Fibroblast of the conjunctiva (primary cell): Measurements from ENCODE around the gene KAT6B.

ENCODE experiments used
- DNase-seq: peaks from one replicate; pipeline ENCODE4 v3.0.0-alpha.2; 2010; ENCODE audit warnings: low read depth

Gene KAT6B

DNA sequence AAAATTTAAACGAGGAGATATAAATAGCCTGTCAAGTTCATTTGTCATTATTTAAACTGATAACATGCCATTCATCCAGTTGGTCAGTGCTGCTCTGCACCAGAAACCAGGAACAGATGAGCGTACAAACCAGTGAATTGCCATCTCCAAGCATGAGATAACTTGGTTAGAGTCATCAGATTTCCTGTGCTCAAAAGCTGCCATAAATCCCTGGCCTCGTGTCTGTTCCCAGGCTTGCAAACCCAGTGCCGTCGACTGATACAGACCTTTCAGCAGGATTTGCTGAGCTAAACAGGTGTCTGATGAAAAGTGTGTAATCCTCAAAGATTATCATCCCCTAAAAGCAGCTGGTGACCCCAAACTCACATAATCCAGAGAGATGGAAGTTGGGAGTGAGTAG lies 189.0 kb downstream of the KAT6B start:
- DNase-seq, result no peak

GRCh38 chr10:75016325-75016724 lies 189.9 kb downstream of the KAT6B start:
- DNase-seq, result no peak

DNA sequence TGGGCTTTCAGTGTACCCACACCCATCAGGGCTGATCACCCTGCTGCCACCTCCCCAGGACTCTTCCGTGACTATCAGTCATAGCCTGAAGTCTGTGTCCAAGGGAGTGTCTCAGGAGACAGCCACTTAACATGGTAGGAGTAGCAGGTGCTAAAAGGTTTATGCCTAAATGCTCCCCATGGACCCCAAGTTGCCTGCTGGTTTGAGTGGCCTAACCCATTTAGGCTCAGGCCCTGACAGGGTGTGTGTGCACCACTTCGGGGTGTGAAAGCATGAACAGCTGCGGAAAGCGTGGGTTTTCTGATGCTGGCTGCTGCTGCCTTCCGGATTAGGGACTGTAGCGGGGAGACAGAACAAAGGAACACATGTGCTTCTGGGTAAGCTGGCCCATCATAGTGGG lies 191.9 kb downstream of the KAT6B start:
- DNase-seq, result no peak

DNA sequence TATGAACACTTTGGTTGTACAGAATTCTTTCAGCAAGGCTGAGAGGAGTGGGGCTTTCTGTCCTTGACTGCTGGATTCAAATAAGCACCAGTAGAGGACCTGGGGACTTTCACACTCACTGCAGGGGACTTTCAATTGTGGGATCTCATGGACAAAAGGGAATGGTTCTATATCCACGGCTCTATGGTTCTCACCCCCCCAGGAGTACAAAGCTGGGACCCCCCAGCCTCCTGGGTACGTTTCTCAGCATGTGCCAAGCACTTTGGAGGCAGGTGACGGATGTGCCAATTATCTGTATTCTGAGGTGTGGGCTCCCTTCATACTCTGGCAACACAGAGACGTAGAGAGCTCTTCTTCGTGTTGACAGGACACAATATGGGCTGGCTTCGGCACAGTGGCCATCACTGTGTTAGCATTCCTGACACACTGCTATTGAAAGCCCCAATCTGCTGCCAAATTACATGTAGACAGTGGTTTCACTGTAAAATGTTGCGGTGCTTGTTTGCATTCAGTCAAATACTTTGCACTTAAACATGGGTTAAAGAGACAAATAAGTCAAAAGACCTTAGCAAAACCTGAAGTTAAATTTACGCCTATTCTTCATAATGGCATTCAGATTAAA lies 192.4 kb downstream of the KAT6B start:
- DNase-seq, result no peak

DNA sequence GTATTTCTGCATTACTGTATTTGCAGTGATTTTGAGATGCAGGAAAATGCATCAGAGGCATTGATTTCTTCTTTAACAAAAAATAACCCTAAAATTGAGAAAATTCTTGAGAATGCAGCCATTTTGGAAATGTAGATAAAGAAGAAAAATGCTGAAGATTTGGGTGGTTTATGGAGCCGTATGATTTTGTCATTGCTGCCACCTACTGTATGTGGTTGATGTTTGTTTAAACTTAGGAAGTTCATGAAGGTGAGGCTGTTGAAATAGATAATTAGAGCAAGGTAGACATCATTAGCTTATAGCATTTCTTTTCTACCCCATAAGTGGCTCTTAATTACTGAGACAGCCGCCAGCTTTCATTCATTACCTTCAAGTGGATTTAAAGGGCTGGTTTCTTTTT lies 193.0 kb downstream of the KAT6B start:
- DNase-seq, result peak; percentile 16

DNA sequence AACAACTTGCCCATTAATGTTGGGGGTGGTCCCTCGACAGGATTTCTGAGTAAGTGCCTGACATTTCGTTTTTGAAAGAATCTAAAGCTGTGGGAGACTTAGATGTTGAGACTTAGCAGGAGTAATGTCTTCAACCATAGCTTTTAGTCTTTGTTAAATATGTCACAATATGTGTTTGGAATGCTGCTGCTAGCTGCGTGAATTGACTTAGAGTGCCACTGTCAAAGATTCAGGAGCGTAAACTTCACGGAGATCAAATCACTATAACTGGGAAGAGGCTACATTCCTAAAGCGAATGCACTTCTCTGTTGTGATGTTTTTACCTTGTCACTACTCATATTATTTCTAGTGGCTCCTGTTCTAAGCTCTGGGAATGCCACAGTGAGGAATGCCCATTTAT lies 193.8 kb downstream of the KAT6B start:
- no peak for DNase-seq

- DNase-seq, result no peak
Observed at GRCh38 chr10:75021379-75022249, 195.2 kb downstream of the KAT6B start.

DNA sequence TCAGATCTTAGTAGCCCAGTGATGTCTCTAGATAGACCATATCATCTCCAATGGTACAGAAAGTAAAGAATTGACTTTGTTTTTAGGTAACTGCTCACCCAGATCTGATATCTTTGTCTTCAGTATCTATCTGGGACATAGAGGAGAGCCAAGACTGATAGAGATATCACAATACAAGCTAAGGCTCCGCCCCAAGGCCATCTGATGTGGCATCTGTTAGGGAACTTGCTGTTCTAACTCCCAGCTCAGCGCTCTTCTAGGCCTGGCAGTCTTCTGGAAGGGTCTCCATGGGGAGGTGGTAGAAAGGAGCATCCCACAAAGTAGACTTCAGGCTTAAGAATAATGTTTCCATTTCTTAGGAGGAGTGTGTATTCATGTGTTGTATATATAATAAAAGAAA lies 196.7 kb downstream of the KAT6B start:
- DNase-seq, result no peak

DNA sequence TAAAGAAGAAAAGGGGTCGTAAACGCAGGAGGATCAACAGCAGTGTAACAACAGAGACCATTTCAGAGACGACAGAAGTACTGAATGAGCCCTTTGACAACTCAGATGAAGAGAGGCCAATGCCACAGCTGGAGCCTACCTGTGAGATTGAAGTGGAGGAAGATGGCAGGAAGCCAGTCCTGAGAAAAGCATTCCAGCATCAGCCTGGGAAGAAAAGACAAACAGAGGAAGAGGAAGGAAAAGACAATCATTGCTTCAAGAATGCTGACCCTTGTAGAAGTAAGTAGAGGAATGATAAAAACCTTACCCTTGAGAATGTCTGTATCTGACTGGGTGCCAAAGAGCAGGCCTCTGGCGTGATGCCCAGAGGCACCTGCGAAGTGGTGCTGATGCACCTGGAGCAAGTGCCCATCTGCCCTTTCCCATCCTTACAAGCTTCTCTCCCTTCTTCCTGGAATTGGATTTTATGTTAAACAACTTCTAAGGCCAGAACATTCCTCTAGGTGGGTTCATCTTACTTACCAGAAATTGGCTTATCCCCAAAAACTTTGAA lies 198.6 kb downstream of the KAT6B start:
- no peak for DNase-seq

GRCh38 chr10:75028049-75028448 lies 201.6 kb downstream of the KAT6B start:
- no peak for DNase-seq

GRCh38 chr10:75028748-75029147 lies 202.3 kb downstream of the KAT6B start:
- DNase-seq, result no peak

- no peak for DNase-seq
Observed at GRCh38 chr10:75029420-75029819, 203.0 kb downstream of the KAT6B start.

DNA sequence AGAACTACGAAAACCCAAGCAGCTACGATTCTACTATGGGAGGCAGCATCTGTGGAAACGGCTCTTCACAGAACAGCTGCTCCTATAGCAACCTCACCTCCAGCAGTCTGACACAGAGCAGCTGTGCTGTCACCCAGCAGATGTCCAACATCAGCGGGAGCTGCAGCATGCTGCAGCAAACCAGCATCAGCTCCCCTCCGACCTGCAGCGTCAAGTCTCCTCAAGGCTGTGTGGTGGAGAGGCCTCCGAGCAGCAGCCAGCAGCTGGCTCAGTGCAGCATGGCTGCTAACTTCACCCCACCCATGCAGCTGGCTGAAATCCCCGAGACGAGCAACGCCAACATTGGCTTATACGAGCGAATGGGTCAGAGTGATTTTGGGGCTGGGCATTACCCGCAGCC lies 203.5 kb downstream of the KAT6B start:
- no peak for DNase-seq

GRCh38 chr10:75030371-75030770 lies 204.0 kb downstream of the KAT6B start:
- no peak for DNase-seq

DNA sequence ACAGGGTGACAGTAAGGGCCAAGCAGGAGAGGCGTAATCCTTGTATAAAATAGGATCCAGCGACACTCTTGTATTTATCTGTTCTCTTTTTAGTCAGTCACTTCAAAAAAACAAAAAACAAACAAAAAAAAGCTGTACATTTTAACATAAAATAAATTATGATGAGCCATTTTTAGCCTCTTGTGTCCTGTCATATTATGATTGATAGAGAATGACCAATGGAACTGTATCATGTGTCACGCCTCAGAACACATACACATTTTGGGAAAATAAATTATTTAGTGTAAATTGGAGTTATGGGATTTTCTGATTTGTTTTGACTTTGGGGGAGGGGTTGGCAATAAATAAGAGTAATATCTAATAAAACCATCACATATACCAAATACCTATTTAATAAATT lies 205.7 kb downstream of the KAT6B start:
- no peak for DNase-seq

DNA sequence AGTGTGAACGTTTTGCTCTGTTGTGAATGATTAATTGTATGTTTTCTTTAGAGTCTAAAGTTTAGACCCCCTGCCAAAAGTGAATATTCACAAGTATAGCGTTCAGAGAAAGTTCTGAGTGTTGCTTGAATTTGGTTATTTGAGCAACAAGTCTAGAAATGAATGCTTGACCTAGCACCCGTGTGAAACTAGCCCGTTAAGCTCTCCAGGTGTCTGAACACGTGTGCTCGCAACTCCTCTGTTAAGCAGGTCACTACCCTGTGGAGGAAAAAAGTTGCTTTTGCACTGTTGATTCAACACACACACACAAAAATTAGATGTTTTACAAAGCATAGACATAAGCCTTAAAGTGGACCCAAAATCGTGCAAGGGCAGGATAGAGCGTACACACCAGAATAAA lies 206.4 kb downstream of the KAT6B start:
- no peak for DNase-seq

- DNase-seq, result no peak
Observed at GRCh38 chr10:75033399-75034130, 207.2 kb downstream of the KAT6B start.

- no peak for DNase-seq
Observed at GRCh38 chr10:75034131-75034512, 207.7 kb downstream of the KAT6B start.

DNA sequence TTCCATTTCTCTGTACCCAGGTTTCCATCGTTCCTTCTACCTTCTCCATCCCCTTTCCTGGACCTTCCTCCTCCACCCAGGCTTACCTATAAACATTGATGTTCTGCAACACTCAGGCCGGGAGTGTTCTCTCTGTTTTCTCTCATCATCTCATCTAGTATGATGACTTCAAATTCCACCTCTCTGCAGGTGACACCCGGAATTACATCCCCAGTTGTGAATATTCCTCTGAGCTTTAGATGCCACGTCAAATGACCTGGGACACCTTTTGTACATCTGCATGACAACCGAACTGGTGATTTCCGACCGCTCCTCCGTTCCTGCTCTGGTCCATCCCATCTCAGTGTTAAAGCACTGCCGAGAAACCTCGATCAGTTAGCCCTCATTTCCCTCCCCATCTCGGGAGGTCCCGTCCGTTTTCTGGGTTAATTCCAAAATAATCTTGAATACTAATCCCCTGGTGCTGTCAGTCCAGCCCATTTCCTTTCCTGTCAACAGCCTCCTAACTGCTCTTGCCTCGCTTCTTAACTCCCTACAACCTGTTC lies 208.4 kb downstream of the KAT6B start:
- DNase-seq, result no peak

DNA sequence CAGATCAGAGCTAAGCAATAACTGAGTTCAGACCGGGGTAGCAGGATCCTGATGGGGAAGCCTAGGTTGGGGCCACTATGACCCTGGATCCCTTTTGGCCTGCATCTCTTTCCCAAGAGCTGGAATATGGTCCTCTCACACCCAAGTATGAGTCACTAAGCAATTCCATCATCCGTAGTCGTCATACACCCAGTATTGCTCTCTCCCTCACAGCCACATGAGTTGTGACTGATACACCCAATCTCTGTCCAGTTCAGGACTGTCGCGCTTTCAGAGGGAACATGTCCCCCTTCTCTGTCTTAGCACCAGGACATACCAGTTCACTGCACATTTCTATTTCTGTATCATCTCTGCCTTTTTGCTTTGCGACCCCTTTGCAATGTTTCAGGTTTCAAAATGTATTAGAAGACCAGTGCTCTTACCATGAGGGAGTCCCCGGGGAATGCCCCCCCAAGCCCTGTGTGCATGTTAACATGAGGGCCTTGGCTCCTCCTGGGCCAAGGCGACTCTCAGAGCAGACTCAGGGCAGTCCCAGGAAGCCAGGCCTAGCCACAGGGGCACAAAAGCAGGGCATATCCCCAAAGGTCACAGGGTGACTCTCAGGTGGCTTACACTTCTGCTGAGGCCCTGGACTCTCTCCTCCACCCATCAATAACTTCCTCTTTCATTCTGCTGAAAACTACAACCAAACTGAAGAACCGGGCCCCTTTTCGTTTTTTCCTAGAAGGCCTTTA lies 209.7 kb downstream of the KAT6B start:
- no peak for DNase-seq
